ENCODE results near the gene NPIPA1.
"Not testable (repeated sequence)": the region's sequence is repeated elsewhere in the genome, so short reads cannot be mapped to it uniquely, and the experiment has no call there.

- not testable (repeated sequence) for TF ChIP-seq POLR2AphosphoS5 (IDR thresholded peaks at IDR 0.05; ENCODE audit: low read depth); CTCF (IDR thresholded peaks at IDR 0.05; ENCODE audit: insufficient read depth, low read length); REST (IDR thresholded peaks at IDR 0.05; ENCODE audit: insufficient replicate concordance, low read depth); GABPA (IDR thresholded peaks at IDR 0.05; ENCODE audit: low read depth)
Measured at GRCh38 chr16:14976971-14977736, 39.9 kb downstream of the NPIPA1 start.
